K562 (cell line): ENCODE results near the gene ADAMTS15. TPM values are rescaled to one million over a fixed set of nuclear protein-coding genes. Genes with fewer than 3 reads are reported as not detected.

Experiments used
- ATAC-seq: fragments of 200-7000 bp; cut with Tn5 transposase; 3 replicates; pipeline ENCODE4 v1.9.1; 2020; ENCODE audit warnings: moderate library complexity
- BruUV-seq: library from RNA; stranded (reverse); fragments of 400-500 nt; replicated peaks from 2 replicates; lab custom pipeline; 2021; lab: Mats Ljungman, UMichigan
- CTCF ChIA-PET: fragments of 300-600 bp; formaldehyde crosslinking; extraction: SDS; loops from one replicate; lab custom pipeline; 2021; ENCODE audit warnings: low intra/inter-chr PET ratio; lab: Yijun Ruan, JAX
- POLR2A ChIA-PET: fragments of 300-600, 350-650 bp; sonication (Branson Sonifier 250); formaldehyde crosslinking; extraction: SDS; loops from one replicate; lab custom pipeline; 2021; ENCODE audit warnings: antibody characterized with exemption, inconsistent platforms; lab: Yijun Ruan, JAX
- DNase-seq, 4 experiments: peaks; one replicate each; pipeline versions ENCODE4 v3.0.0 to v3.0.0-alpha.2; 2011 to 2018; ENCODE audit warnings: low spot score in 3 of 4, mixed read lengths in 3 of 4; ENCODE audit errors: extremely low read depth in 1 of 4
- FAIRE-seq: peaks from 2 replicates; lab custom pipeline; 2011; peaks lifted over from hg19 to GRCh38; lab: Jason Lieb, UNC
- H2AFZ ChIP-seq: 2 replicates; pipeline ENCODE4 v1.6.0; 2011; ENCODE audit warnings: low read depth, low read length, control low read depth, inconsistent platforms
- H3K27ac ChIP-seq: fragments of 200-600 bp; 3 replicates; pipeline ENCODE4 v1.8.0; 2011; ENCODE audit warnings: low read depth, mild to moderate bottlenecking, control low read depth, inconsistent platforms, low read length, moderate library complexity, mixed read lengths; ENCODE audit errors: extremely low read depth
- H3K27me3 ChIP-seq, 2 experiments: fragments of 300-600 bp in 1 of 2; 2 replicates in 1 of 2; 3 replicates in 1 of 2; pipeline versions ENCODE4 v1.6.0 to v1.8.0; 2011; ENCODE audit warnings: inconsistent platforms in 2 of 2, low read length in 2 of 2, mild to moderate bottlenecking in 1 of 2, mixed read lengths in 1 of 2, moderate library complexity in 1 of 2; ENCODE audit not compliant: control insufficient read depth in 2 of 2, insufficient read depth in 2 of 2
- H3K36me3 ChIP-seq: fragments of 300-600 bp; 3 replicates; pipeline ENCODE4 v1.8.0; 2011; ENCODE audit warnings: mild to moderate bottlenecking, low read length, inconsistent platforms; ENCODE audit not compliant: control insufficient read depth, insufficient read depth
- H3K4me1 ChIP-seq, 2 experiments: fragments of 200-600 bp in 1 of 2; replicated peaks in 1 of 2; 2 replicates in 1 of 2; 3 replicates in 1 of 2; pipeline versions ENCODE4 v1.5.1 to v1.8.0; 2011; ENCODE audit warnings: inconsistent platforms in 2 of 2, low read length in 2 of 2, mild to moderate bottlenecking in 1 of 2, mixed read lengths in 1 of 2, moderate library complexity in 1 of 2; ENCODE audit not compliant: control insufficient read depth in 2 of 2, insufficient read depth in 2 of 2
- H3K4me2 ChIP-seq: 2 replicates; pipeline ENCODE4 v1.6.1; 2011; ENCODE audit warnings: low read length, control low read depth, inconsistent platforms, mixed read lengths; ENCODE audit not compliant: insufficient read depth
- H3K4me3 ChIP-seq: fragments of 200-600 bp; sonication (generic), shearing (Covaris generic); 2 replicates; pipeline ENCODE4 v1.5.1; 2016; ENCODE audit warnings: control low read depth, inconsistent platforms
- H3K79me2 ChIP-seq: fragments of 200-600 bp; 3 replicates; pipeline ENCODE4 v1.8.0; 2011; ENCODE audit warnings: low read length, inconsistent platforms; ENCODE audit not compliant: control insufficient read depth, insufficient read depth
- H3K9ac ChIP-seq, 2 experiments: 2 replicates each; pipeline versions ENCODE4 v1.6.0 to v1.6.1; 2011; ENCODE audit warnings: low read depth in 2 of 2, low read length in 2 of 2, control low read depth in 1 of 2, inconsistent platforms in 1 of 2, mild to moderate bottlenecking in 1 of 2, mixed read lengths in 1 of 2; ENCODE audit not compliant: insufficient read depth in 1 of 2
- H3K9me1 ChIP-seq: one replicate; pipeline ENCODE4 v1.6.0; 2011; ENCODE audit warnings: inconsistent platforms, mild to moderate bottlenecking, low read length, moderate library complexity; ENCODE audit not compliant: control insufficient read depth, insufficient read depth
- H3K9me3 ChIP-seq: replicated peaks from 2 replicates; pipeline ENCODE4 v1.5.1; 2011; ENCODE audit warnings: low read depth, low read length, inconsistent platforms; ENCODE audit not compliant: control insufficient read depth, insufficient read depth
- H4K20me1 ChIP-seq: replicated peaks from 2 replicates; pipeline ENCODE4 v1.6.1; 2011; ENCODE audit warnings: low read length, inconsistent platforms, mixed read lengths; ENCODE audit not compliant: control insufficient read depth, insufficient read depth
- HNRNPL ChIP-seq: fragments of 200-400 bp; formaldehyde crosslinking; IDR thresholded peaks from 2 replicates; pipeline ENCODE4 v1.6.1; 2017; ENCODE audit warnings: low read depth, mild to moderate bottlenecking, low read length
- KAT7 ChIP-seq: sonication (generic); formaldehyde crosslinking; IDR thresholded peaks from 2 replicates; pipeline ENCODE4 v1.8.0; 2022; ENCODE audit warnings: missing genetic modification reagents, mild to moderate bottlenecking, borderline replicate concordance
- KLF16 ChIP-seq: IDR thresholded peaks from 2 replicates; pipeline ENCODE4 v1.6.1; 2016; ENCODE audit warnings: antibody characterized with exemption
- RAD51 ChIP-seq: fragments of 450-650 bp; IDR thresholded peaks from 2 replicates; pipeline ENCODE4 v1.7.1; 2016; ENCODE audit warnings: low read depth, mild to moderate bottlenecking, borderline replicate concordance
- WGBS: fragments of 100-300 bp; shearing (Covaris generic); methylation state at CpG from one replicate; pipeline ENCODE4 v1.1.6; 2016; ENCODE audit warnings: low coverage, mixed read lengths; ENCODE audit not compliant: insufficient coverage; ENCODE audit errors: missing lambda C conversion rate; 5-methylcytosine and 5-hydroxymethylcytosine counted together
- in situ Hi-C: fragments of 300-500 bp; cut with MboI; formaldehyde crosslinking; loops from 4 replicates; pipeline ENCODE4 v1.15.0; 2018; ENCODE audit warnings: inconsistent platforms, mixed read lengths
- intact Hi-C: fragments of 100-400 bp; cut with micrococcal nuclease; formaldehyde crosslinking; loops from 2 replicates; pipeline ENCODE4 v1.14.2; 2022
- polyA plus RNA-seq, 8 experiments: library from polyadenylated mRNA; depleted of rRNA in 4 of 8; stranded (reverse) in 5 of 8; unstranded in 3 of 8; fragments of >200 nt; fragmentation: Nextera tagmentation in 2 of 8; fragmentation: Illumina TruSeq in 1 of 8; extraction: Ambion mirVana in 2 of 8; extraction: Trizol in 1 of 8; gene quantifications; 2 replicates each; pipeline versions ENCODE4 v1.2.1 to v1.2.3, GENCODE V29; 2011 to 2014; ENCODE audit warnings: inconsistent platforms in 1 of 8, missing spikeins in 1 of 8
- total RNA-seq, 7 experiments: library from RNA; depleted of rRNA in 6 of 7; stranded (reverse); fragments of >200 nt in 6 of 7; fragmentation: Illumina TruSeq in 2 of 7; extraction: Trizol in 2 of 7; gene quantifications; 2 replicates each; pipeline versions ENCODE4 v1.2.1 to v1.2.3, GENCODE V29; 2011 to 2021; ENCODE audit warnings: low replicate concordance in 1 of 7
- TF ChIP-seq, protein P1 (sequence below): fragments of 450-650 bp; formaldehyde crosslinking; IDR thresholded peaks from 2 replicates; pipeline ENCODE4 v1.4.0; 2020; ENCODE audit warnings: mild to moderate bottlenecking, mixed read lengths

Gene ADAMTS15
- total and polyA plus RNA-seq, 9 of the 15 experiments (the other 6 are each of a cell fraction or from before 2014, with no cell fraction given): 0.04 TPM; not detected in 8

GRCh38 chr11:130487924-130488815 is 39.7 kb downstream of the ADAMTS15 start:
- WGBS: 3% methylated on average over 12 of the region's 13 CpGs
- DNase-seq: no peak
- Histone ChIP-seq H3K9ac (no peak overlapping the region), H2AFZ (no peak overlapping the region), H3K4me3 (no peak overlapping the region), H3K4me2 (no peak overlapping the region), H3K4me1 (no peaks in the 10 kb centered on the region), H3K27me3 (peaks cover 2 to 29% of the 10 kb centered on the region in 2 experiments; a peak in 4 of 5 replicates), H3K9me3 (no peaks in the 10 kb centered on the region), H4K20me1 (no peaks in the 10 kb centered on the region), H3K27ac (no peak overlapping the region), H3K36me3 (no peaks in the 10 kb centered on the region), H3K79me2 (no peaks in the 10 kb centered on the region), H3K9me1 (no peaks in the 10 kb centered on the region)
- no peak for ATAC-seq
- in situ Hi-C loops: no loop called here
- ChIA-PET CTCF (no interaction called here), POLR2A (no interaction called here)
- intact Hi-C loops: no loop called here
- no TSS peak for BruUV-seq
- peak; percentile 61; the same call in 1 of the 2 replicates for TF ChIP-seq RAD51
- TF ChIP-seq HNRNPL: no peak
- no peak for TF ChIP-seq KAT7
- TF ChIP-seq, protein P1, sequence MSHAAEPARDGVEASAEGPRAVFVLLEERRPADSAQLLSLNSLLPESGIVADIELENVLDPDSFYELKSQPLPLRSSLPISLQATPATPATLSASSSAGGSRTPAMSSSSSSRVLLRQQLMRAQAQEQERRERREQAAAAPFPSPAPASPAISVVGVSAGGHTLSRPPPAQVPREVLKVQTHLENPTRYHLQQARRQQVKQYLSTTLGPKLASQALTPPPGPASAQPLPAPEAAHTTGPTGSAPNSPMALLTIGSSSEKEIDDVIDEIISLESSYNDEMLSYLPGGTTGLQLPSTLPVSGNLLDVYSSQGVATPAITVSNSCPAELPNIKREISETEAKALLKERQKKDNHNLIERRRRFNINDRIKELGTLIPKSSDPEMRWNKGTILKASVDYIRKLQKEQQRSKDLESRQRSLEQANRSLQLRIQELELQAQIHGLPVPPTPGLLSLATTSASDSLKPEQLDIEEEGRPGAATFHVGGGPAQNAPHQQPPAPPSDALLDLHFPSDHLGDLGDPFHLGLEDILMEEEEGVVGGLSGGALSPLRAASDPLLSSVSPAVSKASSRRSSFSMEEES (CRISPR knock-in tag): peak; percentile 80
- TF ChIP-seq KLF16: no peak
- FAIRE-seq: no peak
